ENCODE data around the gene AKR1B1. TPM values are rescaled to one million over a fixed set of nuclear protein-coding genes. Genes with fewer than 3 reads are reported as not detected.
"Not testable (repeated sequence)": the region's sequence is repeated elsewhere in the genome, so short reads cannot be mapped to it uniquely, and the experiment has no call there.

AKR1B1 gene
- total RNA-seq, 2 donors from 2014 or later, result 12.9 to 27.5 TPM

- TF ChIP-seq CTCF (IDR thresholded peaks at IDR 0.05), result no peak
- TF ChIP-seq POLR2A (IDR thresholded peaks at IDR 0.05), result no peak
- 50 to 54% methylated on average over 5 of the region's 5 CpGs for whole genome bisulfite sequencing, 2 donors
- ATAC-seq, result no peak
- Histone ChIP-seq H3K9me3 (no peaks in the 10 kb centered on the region), H3K27ac (no peak overlapping the region), H3K4me1 (no peaks in the 10 kb centered on the region), H3K4me3 (no peak overlapping the region), H3K36me3 (replicated peaks in 1 of 2; ENCODE audit: insufficient read depth in 1 of 2, low read depth in 2 of 2) (no peaks in the 10 kb centered on the region), H3K27me3 (no peaks in the 10 kb centered on the region)
- intact Hi-C loops (cut with DNase I), result no loop called here
- DNase-seq, result no peak
Measured at GRCh38 chr7:134500982-134501381, 42.1 kb upstream of the AKR1B1 start.

GRCh38 chr7:134500406-134500805, 41.5 kb upstream of the AKR1B1 start:
- no peak overlapping the region for H3K4me3 ChIP-seq
- ATAC-seq, result no peak
- no peak overlapping the region for H3K27ac ChIP-seq
- intact Hi-C loops (cut with DNase I), result no loop called here
- no peaks in the 10 kb centered on the region for H3K9me3 ChIP-seq
- WGBS, 2 donors, result 65 to 67% methylated on average over 2 of the region's 2 CpGs
- H3K36me3 ChIP-seq (replicated peaks in 1 of 2; ENCODE audit: insufficient read depth in 1 of 2, low read depth in 2 of 2), result no peaks in the 10 kb centered on the region
- no peaks in the 10 kb centered on the region for H3K27me3 ChIP-seq
- no peaks in the 10 kb centered on the region for H3K4me1 ChIP-seq
- no peak for DNase-seq
- TF ChIP-seq CTCF (IDR thresholded peaks at IDR 0.05) (no peak), POLR2A (IDR thresholded peaks at IDR 0.05) (no peak)

- H3K27me3 ChIP-seq, result no peaks in the 10 kb centered on the region
- ATAC-seq (no peak), DNase-seq (no peak)
- no peak overlapping the region for H3K27ac ChIP-seq
- intact Hi-C loops (cut with DNase I), result no loop called here
- H3K36me3 ChIP-seq (replicated peaks in 1 of 2; ENCODE audit: insufficient read depth in 1 of 2, low read depth in 2 of 2), result no peaks in the 10 kb centered on the region
- no peak overlapping the region for H3K4me3 ChIP-seq
- no peaks in the 10 kb centered on the region for H3K4me1 ChIP-seq
- H3K9me3 ChIP-seq, result no peaks in the 10 kb centered on the region
- 45 to 60% methylated on average over 1 of the region's 1 CpG for WGBS, 2 donors
- TF ChIP-seq POLR2A (IDR thresholded peaks at IDR 0.05) (no peak), CTCF (IDR thresholded peaks at IDR 0.05) (no peak)
Measured at GRCh38 chr7:134495546-134495945, 36.6 kb upstream of the AKR1B1 start.

GRCh38 chr7:134493091-134493490, 34.2 kb upstream of the AKR1B1 start:
- Histone ChIP-seq H3K9me3 (no peaks in the 10 kb centered on the region), H3K27me3 (no peaks in the 10 kb centered on the region), H3K4me3 (no peak overlapping the region), H3K36me3 (replicated peaks in 1 of 2; ENCODE audit: insufficient read depth in 1 of 2, low read depth in 2 of 2) (no peaks in the 10 kb centered on the region), H3K27ac (no peak overlapping the region), H3K4me1 (no peaks in the 10 kb centered on the region)
- ATAC-seq, result no peak
- TF ChIP-seq CTCF (IDR thresholded peaks at IDR 0.05), result no peak
- TF ChIP-seq POLR2A (IDR thresholded peaks at IDR 0.05), result no peak
- DNase-seq, result no peak
- WGBS, 2 donors, result 78 to 80% methylated on average over 2 of the region's 2 CpGs
- intact Hi-C loops (cut with DNase I), result no loop called here

- H3K36me3 ChIP-seq (replicated peaks in 1 of 2; ENCODE audit: insufficient read depth in 1 of 2, low read depth in 2 of 2); H3K27ac ChIP-seq; DNase-seq; H3K27me3 ChIP-seq; H3K9me3 ChIP-seq; ATAC-seq; H3K4me3 ChIP-seq; intact Hi-C loops (cut with DNase I); H3K4me1 ChIP-seq: not testable (repeated sequence)
- WGBS, 2 donors, result 61 to 70% methylated on average over 4 of the region's 4 CpGs
Measured at GRCh38 chr7:134487721-134488120, 28.8 kb upstream of the AKR1B1 start.

Data from body of pancreas (tissue), 4 donors.